ENCODE measurements around the gene RMRP.

DNA sequence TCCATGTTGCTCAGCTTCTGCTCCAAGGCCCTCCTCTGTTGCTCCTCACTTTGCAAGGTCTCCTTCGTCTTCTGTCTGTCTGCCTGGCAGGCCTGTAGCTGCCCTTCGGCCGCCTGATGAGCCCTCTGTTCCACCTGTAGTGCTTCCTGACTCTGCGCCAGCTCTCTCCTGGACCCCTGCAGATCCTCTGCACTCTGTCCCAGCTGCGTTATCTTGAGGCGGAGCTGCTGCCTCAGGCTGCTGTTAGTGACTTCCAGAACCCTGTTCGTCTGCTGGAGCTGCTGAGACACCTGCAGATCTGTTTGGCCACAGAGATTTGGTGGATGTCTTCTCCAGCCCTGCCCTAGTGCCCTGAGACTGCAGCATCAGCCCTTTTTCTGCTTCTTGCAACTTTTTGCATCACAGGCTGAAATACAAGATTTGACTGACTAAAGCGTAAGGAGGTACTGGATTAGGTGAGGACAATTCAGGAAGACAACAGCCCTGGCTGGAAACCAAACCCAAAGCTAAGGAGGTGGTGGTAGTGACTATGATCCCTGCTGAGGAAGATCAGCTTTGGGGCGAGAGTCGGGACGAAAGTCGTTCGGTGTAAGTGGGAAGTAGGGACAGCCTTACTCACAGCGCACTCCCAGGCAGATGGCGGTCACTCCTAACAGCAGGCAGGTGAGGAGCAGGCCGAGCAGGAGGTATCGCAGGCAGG lies 41.7 kb downstream of the RMRP start:
- TF ChIP-seq, protein P1, sequence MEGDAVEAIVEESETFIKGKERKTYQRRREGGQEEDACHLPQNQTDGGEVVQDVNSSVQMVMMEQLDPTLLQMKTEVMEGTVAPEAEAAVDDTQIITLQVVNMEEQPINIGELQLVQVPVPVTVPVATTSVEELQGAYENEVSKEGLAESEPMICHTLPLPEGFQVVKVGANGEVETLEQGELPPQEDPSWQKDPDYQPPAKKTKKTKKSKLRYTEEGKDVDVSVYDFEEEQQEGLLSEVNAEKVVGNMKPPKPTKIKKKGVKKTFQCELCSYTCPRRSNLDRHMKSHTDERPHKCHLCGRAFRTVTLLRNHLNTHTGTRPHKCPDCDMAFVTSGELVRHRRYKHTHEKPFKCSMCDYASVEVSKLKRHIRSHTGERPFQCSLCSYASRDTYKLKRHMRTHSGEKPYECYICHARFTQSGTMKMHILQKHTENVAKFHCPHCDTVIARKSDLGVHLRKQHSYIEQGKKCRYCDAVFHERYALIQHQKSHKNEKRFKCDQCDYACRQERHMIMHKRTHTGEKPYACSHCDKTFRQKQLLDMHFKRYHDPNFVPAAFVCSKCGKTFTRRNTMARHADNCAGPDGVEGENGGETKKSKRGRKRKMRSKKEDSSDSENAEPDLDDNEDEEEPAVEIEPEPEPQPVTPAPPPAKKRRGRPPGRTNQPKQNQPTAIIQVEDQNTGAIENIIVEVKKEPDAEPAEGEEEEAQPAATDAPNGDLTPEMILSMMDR (tag by site-specific recombination; IDR thresholded peaks at IDR 0.05): no peak
- TF ChIP-seq ZNF660 (tag by site-specific recombination; IDR thresholded peaks at IDR 0.05) (no peak), PRDM1 (tag by site-specific recombination; IDR thresholded peaks at IDR 0.05) (no peak), ZNF350 (tag by site-specific recombination; IDR thresholded peaks at IDR 0.05) (no peak), MZF1 (tag by site-specific recombination; IDR thresholded peaks at IDR 0.05; ENCODE audit: borderline replicate concordance) (no peak)

Measured in HEK293 (cell line).